CD1c-positive myeloid dendritic cell (primary cell): Measurements from ENCODE around the gene C11orf21.

Experiments used
- DNase-seq: peaks from one replicate; pipeline ENCODE4 v3.0.0-alpha.2; 2016; ENCODE audit errors: extremely low spot score

The C11orf21 gene

GRCh38 chr11:2308713-2309112 lies 7.0 kb upstream of the C11orf21 start:
- no peak for DNase-seq

- no peak for DNase-seq
Observed at GRCh38 chr11:2307501-2308331, 6.0 kb upstream of the C11orf21 start.

GRCh38 chr11:2306877-2307500 lies 5.3 kb upstream of the C11orf21 start:
- no peak for DNase-seq

GRCh38 chr11:2306452-2306823 lies 4.7 kb upstream of the C11orf21 start:
- DNase-seq, result no peak

- DNase-seq, result no peak
Observed at GRCh38 chr11:2305788-2306451, 4.2 kb upstream of the C11orf21 start.

- peak; percentile 85 for DNase-seq
Observed at GRCh38 chr11:2305140-2305778, 3.5 kb upstream of the C11orf21 start.

- DNase-seq, result no peak
Observed at GRCh38 chr11:2304506-2305139, 2.9 kb upstream of the C11orf21 start.

GRCh38 chr11:2303627-2304505 lies 2.1 kb upstream of the C11orf21 start:
- DNase-seq, result no peak

GRCh38 chr11:2302896-2303626 lies 1.3 kb upstream of the C11orf21 start:
- peak; percentile 70 for DNase-seq

- DNase-seq, result peak; percentile 69
Observed at GRCh38 chr11:2302306-2302895, 683 bp upstream of the C11orf21 start.

GRCh38 chr11:2300936-2301630 lies 635 bp downstream of the C11orf21 start:
- DNase-seq, result peak; percentile 36

GRCh38 chr11:2300290-2300935 lies 1.3 kb downstream of the C11orf21 start:
- no peak for DNase-seq

- DNase-seq, result no peak
Observed at GRCh38 chr11:2299773-2300172, 1.9 kb downstream of the C11orf21 start.

- no peak for DNase-seq
Observed at GRCh38 chr11:2298795-2299761, 2.6 kb downstream of the C11orf21 start.

GRCh38 chr11:2298131-2298794 lies 3.5 kb downstream of the C11orf21 start:
- no peak for DNase-seq

- DNase-seq, result no peak
Observed at GRCh38 chr11:2297623-2298030, 4.1 kb downstream of the C11orf21 start.
